HepG2 (cell line): ENCODE results near the gene NLRC5. TPM values are rescaled to one million over a fixed set of nuclear protein-coding genes. Genes with fewer than 3 reads are reported as not detected.

Experiments
- AGO2 ChIP-seq: fragments of 200-400 bp; formaldehyde crosslinking; optimal IDR thresholded peaks from 2 replicates; pipeline ENCODE3; 2017; ENCODE audit warnings: mild to moderate bottlenecking, low read depth, low read length, moderate library complexity
- ARNT ChIP-seq: fragments of 450-650 bp; IDR thresholded peaks from 2 replicates; pipeline ENCODE4 v1.6.1; 2017
- ATAD3A ChIP-seq: sonication (generic); formaldehyde crosslinking; IDR thresholded peaks from 2 replicates; pipeline ENCODE4 v1.4.0; 2020; ENCODE audit warnings: missing genetic modification reagents
- ELF4 ChIP-seq: sonication (generic); formaldehyde crosslinking; IDR thresholded peaks from 2 replicates; pipeline ENCODE4 v1.5.0; 2020; ENCODE audit warnings: missing genetic modification reagents, mild to moderate bottlenecking, moderate library complexity, borderline replicate concordance
- NRL ChIP-seq: sonication (generic); formaldehyde crosslinking; IDR thresholded peaks from 2 replicates; pipeline ENCODE4 v1.5.0; 2020; ENCODE audit warnings: missing genetic modification reagents, mild to moderate bottlenecking, moderate library complexity, borderline replicate concordance
- POLR2G ChIP-seq: fragments of 200-400 bp; formaldehyde crosslinking; IDR thresholded peaks from 2 replicates; pipeline ENCODE4 v1.6.1; 2018; ENCODE audit warnings: mild to moderate bottlenecking, low read depth, low read length, moderate library complexity
- SATB2 ChIP-seq: sonication (generic); formaldehyde crosslinking; IDR thresholded peaks from 2 replicates; pipeline ENCODE4 v1.5.0; 2020; ENCODE audit warnings: missing genetic modification reagents
- SP140L ChIP-seq: sonication (generic); formaldehyde crosslinking; IDR thresholded peaks from 2 replicates; pipeline ENCODE4 v1.4.0; 2020; ENCODE audit warnings: missing genetic modification reagents, borderline replicate concordance
- TBP ChIP-seq: sonication (generic); formaldehyde crosslinking; IDR thresholded peaks from 2 replicates; pipeline ENCODE4 v1.5.0; 2020; ENCODE audit warnings: missing genetic modification reagents
- TCF7L2 ChIP-seq: IDR thresholded peaks from 2 replicates; pipeline ENCODE4 v1.6.1; 2011; ENCODE audit warnings: mild to moderate bottlenecking, low read depth, low read length, moderate library complexity
- TRIM24 ChIP-seq: sonication (generic); formaldehyde crosslinking; IDR thresholded peaks from 2 replicates; pipeline ENCODE4 v1.8.0; 2022; ENCODE audit warnings: mild to moderate bottlenecking, missing genetic modification reagents
- ZBED4 ChIP-seq: sonication (generic); formaldehyde crosslinking; IDR thresholded peaks from 2 replicates; pipeline ENCODE4 v1.4.0; 2020; ENCODE audit warnings: missing genetic modification reagents, borderline replicate concordance
- ZNF180 ChIP-seq: sonication (generic); formaldehyde crosslinking; IDR thresholded peaks from 2 replicates; pipeline ENCODE4 v1.4.0; 2020; ENCODE audit warnings: low read depth, missing genetic modification reagents, borderline replicate concordance
- ZNF431 ChIP-seq: sonication (generic); formaldehyde crosslinking; IDR thresholded peaks from 2 replicates; pipeline ENCODE4 v1.9.0; 2022; ENCODE audit warnings: missing genetic modification reagents, low read depth, mild to moderate bottlenecking, borderline replicate concordance
- polyA plus RNA-seq, 8 experiments: library from polyadenylated mRNA; depleted of rRNA in 3 of 8; stranded (reverse) in 7 of 8; unstranded in 1 of 8; fragments of >200 nt; fragmentation: Illumina TruSeq in 4 of 8; extraction: Trizol in 4 of 8; gene quantifications; 2 replicates each; pipeline versions ENCODE4 v1.2.1 to v1.2.3, GENCODE V29; 2011 to 2016; ENCODE audit warnings: low read depth in 4 of 8, missing spikeins in 1 of 8, mixed read lengths in 1 of 8; ENCODE audit not compliant: insufficient read depth in 1 of 8
- total RNA-seq, 5 experiments: library from RNA; depleted of rRNA; stranded (reverse); fragments of >200 nt; fragmentation: Illumina TruSeq; extraction: Trizol; gene quantifications; 2 replicates each; pipeline ENCODE4 v1.2.3, GENCODE V29; 2016; ENCODE audit warnings: low read depth in 1 of 5
- TF ChIP-seq, protein P1 (sequence below): sonication (generic); formaldehyde crosslinking; IDR thresholded peaks from 2 replicates; pipeline ENCODE4 v1.4.0; 2020; ENCODE audit warnings: mild to moderate bottlenecking, missing genetic modification reagents, borderline replicate concordance
- TF ChIP-seq, protein P2 (sequence below): sonication (generic); formaldehyde crosslinking; IDR thresholded peaks from 2 replicates; pipeline ENCODE4 v1.8.1; 2023; ENCODE audit warnings: missing genetic modification reagents, mild to moderate bottlenecking, borderline replicate concordance
- TF ChIP-seq, protein P3 (sequence below): sonication (generic); formaldehyde crosslinking; IDR thresholded peaks from 2 replicates; pipeline ENCODE4 v1.9.0; 2021; ENCODE audit warnings: missing genetic modification reagents, borderline replicate concordance

Gene NLRC5
- total and polyA plus RNA-seq, 2 of the 13 experiments (the other 11 are each of a cell fraction or from before 2014, with no cell fraction given) = 6.3 to 12.7 TPM

DNA sequence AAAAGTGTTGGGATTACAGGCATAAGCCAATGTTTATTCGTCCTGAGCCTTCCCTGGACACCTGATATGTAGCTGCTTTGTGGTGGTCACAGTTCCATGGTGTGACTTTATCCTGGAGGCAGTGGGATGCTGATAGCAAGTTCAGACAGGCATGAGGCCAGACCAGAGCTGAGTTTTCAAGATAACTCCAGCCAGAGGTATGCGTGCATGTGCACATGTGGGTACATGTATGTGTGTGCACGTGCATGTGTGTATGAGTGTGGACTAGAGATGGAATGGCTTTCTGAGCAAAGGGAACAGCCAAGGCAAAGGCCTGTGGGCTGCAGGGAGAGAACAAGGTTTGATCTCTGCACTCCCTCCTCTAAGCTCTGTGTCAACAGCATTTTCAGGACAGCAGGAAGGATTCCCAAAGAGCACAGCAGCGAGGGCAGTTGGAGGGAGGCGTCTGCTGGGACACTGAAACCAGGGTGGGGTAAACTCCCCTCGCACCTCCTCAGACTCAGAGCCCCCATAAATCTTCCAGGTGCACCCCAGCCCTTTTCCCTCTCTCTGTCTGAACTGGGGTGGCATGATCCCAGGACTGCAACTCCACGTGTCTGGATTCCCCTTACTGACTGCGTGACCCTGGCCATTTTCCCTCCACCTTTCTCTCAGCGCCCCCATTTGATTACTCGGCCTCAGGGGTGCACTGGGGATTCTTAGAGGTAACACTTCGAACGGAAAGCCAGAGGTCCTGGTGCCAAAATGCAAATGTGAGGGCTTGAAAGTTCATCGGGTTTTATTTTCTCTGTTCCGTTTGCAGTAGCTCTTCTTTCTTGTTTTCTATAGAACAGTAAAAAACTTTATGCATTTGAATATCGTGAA is 15.3 kb downstream of the NLRC5 start (continued):
- TF ChIP-seq TRIM24 (no peak), TBP (CRISPR knock-in tag) (no peak), POLR2G (no peak), ATAD3A (CRISPR knock-in tag) (no peak), TCF7L2 (no peak), ARNT (no peak), NRL (peak; percentile 69; the same call in 1 of the 2 replicates), SATB2 (CRISPR knock-in tag) (no peak), ELF4 (no peak), ZBED4 (no peak), ZNF180 (CRISPR knock-in tag) (no peak; the same call in 1 of the 2 replicates), ZNF431 (CRISPR knock-in tag) (peak; percentile 44; the same call in 1 of the 2 replicates), AGO2 (no peak), SP140L (no peak)
- TF ChIP-seq, protein P1, sequence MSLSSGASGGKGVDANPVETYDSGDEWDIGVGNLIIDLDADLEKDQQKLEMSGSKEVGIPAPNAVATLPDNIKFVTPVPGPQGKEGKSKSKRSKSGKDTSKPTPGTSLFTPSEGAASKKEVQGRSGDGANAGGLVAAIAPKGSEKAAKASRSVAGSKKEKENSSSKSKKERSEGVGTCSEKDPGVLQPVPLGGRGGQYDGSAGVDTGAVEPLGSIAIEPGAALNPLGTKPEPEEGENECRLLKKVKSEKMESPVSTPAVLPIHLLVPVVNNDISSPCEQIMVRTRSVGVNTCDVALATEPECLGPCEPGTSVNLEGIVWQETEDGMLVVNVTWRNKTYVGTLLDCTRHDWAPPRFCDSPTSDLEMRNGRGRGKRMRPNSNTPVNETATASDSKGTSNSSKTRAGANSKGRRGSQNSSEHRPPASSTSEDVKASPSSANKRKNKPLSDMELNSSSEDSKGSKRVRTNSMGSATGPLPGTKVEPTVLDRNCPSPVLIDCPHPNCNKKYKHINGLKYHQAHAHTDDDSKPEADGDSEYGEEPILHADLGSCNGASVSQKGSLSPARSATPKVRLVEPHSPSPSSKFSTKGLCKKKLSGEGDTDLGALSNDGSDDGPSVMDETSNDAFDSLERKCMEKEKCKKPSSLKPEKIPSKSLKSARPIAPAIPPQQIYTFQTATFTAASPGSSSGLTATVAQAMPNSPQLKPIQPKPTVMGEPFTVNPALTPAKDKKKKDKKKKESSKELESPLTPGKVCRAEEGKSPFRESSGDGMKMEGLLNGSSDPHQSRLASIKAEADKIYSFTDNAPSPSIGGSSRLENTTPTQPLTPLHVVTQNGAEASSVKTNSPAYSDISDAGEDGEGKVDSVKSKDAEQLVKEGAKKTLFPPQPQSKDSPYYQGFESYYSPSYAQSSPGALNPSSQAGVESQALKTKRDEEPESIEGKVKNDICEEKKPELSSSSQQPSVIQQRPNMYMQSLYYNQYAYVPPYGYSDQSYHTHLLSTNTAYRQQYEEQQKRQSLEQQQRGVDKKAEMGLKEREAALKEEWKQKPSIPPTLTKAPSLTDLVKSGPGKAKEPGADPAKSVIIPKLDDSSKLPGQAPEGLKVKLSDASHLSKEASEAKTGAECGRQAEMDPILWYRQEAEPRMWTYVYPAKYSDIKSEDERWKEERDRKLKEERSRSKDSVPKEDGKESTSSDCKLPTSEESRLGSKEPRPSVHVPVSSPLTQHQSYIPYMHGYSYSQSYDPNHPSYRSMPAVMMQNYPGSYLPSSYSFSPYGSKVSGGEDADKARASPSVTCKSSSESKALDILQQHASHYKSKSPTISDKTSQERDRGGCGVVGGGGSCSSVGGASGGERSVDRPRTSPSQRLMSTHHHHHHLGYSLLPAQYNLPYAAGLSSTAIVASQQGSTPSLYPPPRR (CRISPR knock-in tag) = no peak; the same call in 1 of the 2 replicates
- TF ChIP-seq, protein P2, sequence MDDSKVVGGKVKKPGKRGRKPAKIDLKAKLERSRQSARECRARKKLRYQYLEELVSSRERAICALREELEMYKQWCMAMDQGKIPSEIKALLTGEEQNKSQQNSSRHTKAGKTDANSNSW = no peak
- TF ChIP-seq, protein P3, sequence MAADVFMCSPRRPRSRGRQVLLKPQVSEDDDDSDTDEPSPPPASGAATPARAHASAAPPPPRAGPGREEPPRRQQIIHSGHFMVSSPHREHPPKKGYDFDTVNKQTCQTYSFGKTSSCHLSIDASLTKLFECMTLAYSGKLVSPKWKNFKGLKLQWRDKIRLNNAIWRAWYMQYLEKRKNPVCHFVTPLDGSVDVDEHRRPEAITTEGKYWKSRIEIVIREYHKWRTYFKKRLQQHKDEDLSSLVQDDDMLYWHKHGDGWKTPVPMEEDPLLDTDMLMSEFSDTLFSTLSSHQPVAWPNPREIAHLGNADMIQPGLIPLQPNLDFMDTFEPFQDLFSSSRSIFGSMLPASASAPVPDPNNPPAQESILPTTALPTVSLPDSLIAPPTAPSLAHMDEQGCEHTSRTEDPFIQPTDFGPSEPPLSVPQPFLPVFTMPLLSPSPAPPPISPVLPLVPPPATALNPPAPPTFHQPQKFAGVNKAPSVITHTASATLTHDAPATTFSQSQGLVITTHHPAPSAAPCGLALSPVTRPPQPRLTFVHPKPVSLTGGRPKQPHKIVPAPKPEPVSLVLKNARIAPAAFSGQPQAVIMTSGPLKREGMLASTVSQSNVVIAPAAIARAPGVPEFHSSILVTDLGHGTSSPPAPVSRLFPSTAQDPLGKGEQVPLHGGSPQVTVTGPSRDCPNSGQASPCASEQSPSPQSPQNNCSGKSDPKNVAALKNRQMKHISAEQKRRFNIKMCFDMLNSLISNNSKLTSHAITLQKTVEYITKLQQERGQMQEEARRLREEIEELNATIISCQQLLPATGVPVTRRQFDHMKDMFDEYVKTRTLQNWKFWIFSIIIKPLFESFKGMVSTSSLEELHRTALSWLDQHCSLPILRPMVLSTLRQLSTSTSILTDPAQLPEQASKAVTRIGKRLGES (CRISPR knock-in tag) = no peak
